ENCODE results near the gene GPR142. TPM values are rescaled to one million over a fixed set of nuclear protein-coding genes. Genes with fewer than 3 reads are reported as not detected.

Gene GPR142
- total RNA-seq, 8 experiments from 2014 or later: 0.17 to 0.38 TPM; not detected in 6

DNA sequence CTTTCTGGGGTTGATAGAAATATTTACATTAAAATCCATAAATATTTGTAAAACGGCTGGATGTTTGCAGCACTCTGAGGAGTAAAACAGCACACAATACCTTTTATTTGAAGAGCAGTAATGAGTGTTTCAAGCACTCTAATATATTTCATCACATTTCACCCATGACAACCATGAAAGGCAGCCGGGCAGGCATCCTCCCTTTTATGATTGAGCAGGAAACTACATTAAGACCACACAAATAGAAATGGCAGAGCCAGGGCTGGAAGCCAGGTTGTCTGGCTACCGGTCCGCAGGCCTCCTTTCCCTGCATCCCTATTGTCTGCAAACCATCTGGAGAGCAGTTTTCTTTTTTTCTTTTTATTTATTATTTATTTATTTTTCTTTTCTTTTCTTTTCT lies 41.5 kb downstream of the GPR142 start:
- Histone ChIP-seq H3K4me3 (no peak overlapping the region), H3K4me1 (replicated peaks in 1 of 2) (peaks cover 0 to 5% of the 10 kb centered on the region in 2 donors), H3K27ac (no peak overlapping the region)
- 1 to 71% (median 50%) methylated on average over 1 to 4 of the region's 4 CpGs; no CpG with 5 or more reads in 1 of the 10 experiments for WGBS, 10 experiments
- in situ Hi-C loops (cut with MboI; ENCODE audit: low pct_unique_long_range_greater_than_20kb in 2 of 9, low sequenced_read_pairs in 9 of 9, unreplicated experiment in 9 of 9): no loop called here
- peak in 3 of 8 experiments; percentile 23 to 88 (median 73) for ATAC-seq (replicated peaks in 6 of 8)

DNA sequence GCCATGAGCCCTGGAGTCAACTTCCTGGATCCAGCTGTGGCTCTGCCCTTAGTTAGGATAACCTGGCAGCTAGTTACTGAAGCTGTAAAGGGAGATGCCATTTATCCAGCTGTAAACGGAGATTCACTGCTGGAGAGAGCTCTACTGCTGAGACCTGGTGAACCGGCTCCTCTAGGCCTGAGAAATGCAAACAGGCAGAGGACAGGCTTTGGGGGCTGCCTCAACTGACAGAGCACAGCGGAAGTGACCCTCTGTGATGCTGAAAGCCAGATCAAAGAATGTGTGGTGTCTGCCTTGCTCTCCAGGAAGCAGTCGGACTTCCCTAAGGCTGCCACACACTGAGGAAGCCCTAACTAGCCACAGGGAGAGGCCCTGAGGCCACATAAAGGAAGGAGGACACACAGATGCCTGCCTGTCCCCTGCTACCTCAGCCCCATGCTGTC lies 42.7 kb downstream of the GPR142 start:
- no peak for ATAC-seq (replicated peaks in 6 of 8)
- 40 to 100% (median 58%) methylated on average over 1 to 3 of the region's 4 CpGs; no CpG with 5 or more reads in 4 of the 10 experiments for whole genome bisulfite sequencing, 10 experiments
- H3K27ac ChIP-seq: no peak overlapping the region
- H3K4me1 ChIP-seq (replicated peaks in 1 of 2): peaks cover 0 to 5% of the 10 kb centered on the region in 2 donors
- in situ Hi-C loops (cut with MboI; ENCODE audit: low pct_unique_long_range_greater_than_20kb in 2 of 9, low sequenced_read_pairs in 9 of 9, unreplicated experiment in 9 of 9): no loop called here
- H3K4me3 ChIP-seq: no peak overlapping the region

DNA sequence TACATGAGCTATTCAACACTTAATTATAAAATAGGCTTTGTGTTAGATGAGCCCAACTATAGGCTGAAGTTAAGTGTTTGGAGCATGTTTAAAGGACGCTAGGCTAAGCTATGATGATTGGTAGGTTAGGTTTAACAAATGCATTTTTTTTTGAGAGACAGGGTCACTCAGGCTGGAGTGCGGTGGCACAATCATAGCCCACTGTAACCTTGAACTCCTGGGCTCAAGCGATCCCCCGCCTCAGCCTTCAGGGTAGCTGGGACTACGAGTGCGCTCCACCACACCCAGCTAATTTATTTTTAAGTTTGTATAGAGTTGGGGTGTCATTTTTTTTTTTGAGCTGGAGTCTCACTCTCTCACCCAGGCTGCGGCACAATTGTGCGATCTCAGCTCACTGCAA lies 45.3 kb downstream of the GPR142 start:
- H3K4me1 ChIP-seq (replicated peaks in 1 of 2): peaks cover 0 to 5% of the 10 kb centered on the region in 2 donors
- WGBS, 10 experiments: 43 to 100% (median 87%) methylated on average over 1 to 8 of the region's 8 CpGs; no CpG with 5 or more reads in 1 of the 10 experiments
- no peak overlapping the region for H3K4me3 ChIP-seq
- no peak for ATAC-seq (replicated peaks in 6 of 8)
- in situ Hi-C loops (cut with MboI; ENCODE audit: low pct_unique_long_range_greater_than_20kb in 2 of 9, low sequenced_read_pairs in 9 of 9, unreplicated experiment in 9 of 9): no loop called here
- H3K27ac ChIP-seq: no peak overlapping the region

DNA sequence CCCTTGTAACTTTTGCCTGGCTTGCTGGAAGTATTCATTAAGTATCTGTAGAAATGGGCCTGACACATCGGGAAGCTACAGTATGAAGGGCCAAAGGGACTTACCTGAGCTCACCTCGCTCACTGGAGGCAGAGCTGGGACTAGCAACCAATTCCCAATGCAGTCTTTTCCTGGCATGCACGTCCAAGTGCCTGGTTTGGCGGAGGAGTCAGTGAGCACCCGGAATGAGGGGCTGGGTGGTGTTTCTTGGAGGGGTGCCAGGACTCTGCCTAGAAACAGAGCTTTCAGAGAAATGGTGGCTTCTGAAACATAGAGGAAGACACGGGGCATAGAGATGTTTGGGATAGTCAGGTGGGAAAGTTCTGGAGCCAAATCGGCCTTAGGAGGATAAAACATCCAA lies 46.2 kb downstream of the GPR142 start:
- in situ Hi-C loops (cut with MboI; ENCODE audit: low pct_unique_long_range_greater_than_20kb in 2 of 9, low sequenced_read_pairs in 9 of 9, unreplicated experiment in 9 of 9): no loop called here
- ATAC-seq (replicated peaks in 6 of 8): no peak
- no peak overlapping the region for H3K27ac ChIP-seq
- H3K4me1 ChIP-seq (replicated peaks in 1 of 2): peaks cover 0 to 5% of the 10 kb centered on the region in 2 donors
- H3K4me3 ChIP-seq: no peak overlapping the region
- 56 to 100% (median 83%) methylated on average over 1 to 7 of the region's 7 CpGs; no CpG with 5 or more reads in 4 of the 10 experiments for WGBS, 10 experiments

DNA sequence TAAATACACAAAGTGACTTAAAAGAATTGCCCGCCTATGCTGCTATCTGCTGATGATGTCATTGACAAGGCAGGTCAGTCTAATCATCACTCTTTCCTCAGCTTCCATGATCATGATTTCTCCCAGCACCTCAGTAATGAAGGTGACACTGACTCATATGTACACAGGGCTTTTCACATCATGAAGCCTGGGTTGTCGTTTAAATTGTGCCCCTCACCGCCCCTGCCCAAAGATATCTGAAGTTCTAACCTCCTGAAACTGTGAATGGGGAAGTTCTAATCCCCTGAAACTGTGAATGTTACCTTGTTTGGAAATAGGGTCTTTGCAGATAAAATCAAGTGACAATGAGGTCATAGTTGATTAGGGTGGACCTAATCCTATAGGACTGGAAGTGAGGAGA lies 47.2 kb downstream of the GPR142 start:
- H3K4me3 ChIP-seq: no peak overlapping the region
- no peak overlapping the region for H3K27ac ChIP-seq
- no peaks in the 10 kb centered on the region for H3K4me1 ChIP-seq (replicated peaks in 1 of 2)
- ATAC-seq (replicated peaks in 6 of 8): peak in 3 of 8 experiments; percentile 35 to 81 (median 65)
- 56 to 100% (median 80%) methylated on average over 1 to 3 of the region's 3 CpGs for WGBS, 10 experiments
- in situ Hi-C loops (cut with MboI; ENCODE audit: low pct_unique_long_range_greater_than_20kb in 2 of 9, low sequenced_read_pairs in 9 of 9, unreplicated experiment in 9 of 9): no loop called here

DNA sequence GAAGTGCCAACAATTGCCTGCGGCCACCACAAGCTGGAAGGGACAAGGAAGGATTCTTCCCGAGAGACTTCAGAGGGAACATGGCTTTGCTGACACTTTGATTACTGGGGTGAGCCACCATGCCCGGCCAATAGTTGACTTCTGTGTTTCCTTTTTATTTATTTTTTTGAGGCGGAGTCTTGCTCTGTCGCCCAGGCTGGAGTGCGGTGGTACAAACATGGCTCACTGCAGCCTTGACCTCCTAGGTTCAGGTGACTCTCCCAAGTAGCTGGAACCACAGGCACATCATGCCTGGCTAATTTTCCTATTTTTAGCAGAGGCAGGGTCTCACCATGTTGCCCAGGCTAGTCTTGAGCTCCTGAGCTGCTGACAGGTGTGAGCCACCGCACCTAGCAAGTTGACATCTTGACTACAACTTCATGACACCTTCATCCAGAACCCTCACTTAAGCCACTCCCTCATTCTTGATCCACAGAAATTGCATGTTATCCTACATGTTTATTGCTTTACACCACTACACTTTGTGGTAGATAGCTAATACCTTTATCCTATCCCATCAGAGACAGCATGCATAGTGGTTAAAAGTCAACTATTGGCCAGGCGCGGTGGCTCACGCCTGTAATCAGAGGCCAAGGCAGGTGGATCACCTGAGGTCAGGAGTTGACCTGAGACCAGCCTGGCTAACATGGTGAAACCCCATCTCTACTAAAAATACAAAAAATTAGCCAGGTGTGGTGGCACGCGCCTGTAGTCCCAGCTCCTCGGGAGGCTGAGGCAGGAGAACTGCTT lies 48.5 kb downstream of the GPR142 start:
- in situ Hi-C loops (cut with MboI; ENCODE audit: low pct_unique_long_range_greater_than_20kb in 2 of 9, low sequenced_read_pairs in 9 of 9, unreplicated experiment in 9 of 9): no loop called here
- WGBS, 10 experiments: 83 to 100% (median 97%) methylated on average over 1 to 10 of the region's 13 CpGs; no CpG with 5 or more reads in 1 of the 10 experiments
- Histone ChIP-seq H3K4me1 (replicated peaks in 1 of 2) (no peaks in the 10 kb centered on the region), H3K4me3 (no peak overlapping the region), H3K27ac (no peak overlapping the region)
- no peak for ATAC-seq (replicated peaks in 6 of 8)

DNA sequence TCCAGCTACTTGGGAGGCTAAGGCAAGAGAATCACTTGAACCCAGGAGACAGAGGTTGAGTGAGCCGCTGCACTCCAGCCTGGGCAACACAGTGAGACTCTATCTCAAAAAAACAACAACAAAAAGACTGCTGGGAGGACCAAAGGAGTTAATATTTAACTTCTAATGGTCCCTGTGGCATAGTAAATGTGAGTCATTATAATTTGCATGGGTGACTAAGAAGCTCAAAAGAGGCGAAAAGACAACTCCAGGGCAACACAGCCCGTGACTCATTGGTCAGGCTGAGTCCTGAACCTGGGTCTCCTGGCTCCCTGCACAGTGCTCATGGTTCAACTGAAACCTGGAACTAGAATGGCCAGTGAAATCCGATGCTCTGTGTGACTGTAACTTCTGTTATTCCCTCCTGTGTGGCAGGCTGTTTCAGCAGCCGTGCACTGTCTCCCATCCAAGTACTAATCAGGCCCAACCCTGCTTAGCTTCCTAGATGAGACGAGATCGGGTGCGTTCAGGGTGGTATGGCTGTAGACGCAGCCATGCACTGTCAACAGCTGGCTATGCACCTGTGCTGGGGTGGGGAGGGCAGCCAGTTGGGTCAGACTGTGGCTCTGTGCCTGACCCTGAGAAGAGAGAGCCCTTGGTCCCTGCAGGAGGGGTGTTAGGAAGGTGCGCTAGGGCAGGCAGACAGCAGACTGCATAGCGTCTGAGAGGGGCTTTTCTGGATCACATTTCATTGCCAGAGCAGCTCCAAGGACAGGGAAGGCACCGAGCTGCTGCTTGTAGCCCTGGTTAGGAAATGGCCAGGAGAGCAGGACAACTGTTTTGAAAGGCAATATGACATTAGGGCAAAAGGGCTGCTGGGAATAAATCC lies 50.1 kb downstream of the GPR142 start:
- H3K27ac ChIP-seq: no peak overlapping the region
- ATAC-seq (replicated peaks in 6 of 8): peak in 3 of 8 experiments; percentile 47 to 100 (median 100)
- no peak overlapping the region for H3K4me3 ChIP-seq
- 0 to 72% (median 47%) methylated on average over 1 to 5 of the region's 12 CpGs; no CpG with 5 or more reads in 3 of the 10 experiments for WGBS, 10 experiments
- no peaks in the 10 kb centered on the region for H3K4me1 ChIP-seq (replicated peaks in 1 of 2)
- in situ Hi-C loops (cut with MboI; ENCODE audit: low pct_unique_long_range_greater_than_20kb in 2 of 9, low sequenced_read_pairs in 9 of 9, unreplicated experiment in 9 of 9): no loop called here

DNA sequence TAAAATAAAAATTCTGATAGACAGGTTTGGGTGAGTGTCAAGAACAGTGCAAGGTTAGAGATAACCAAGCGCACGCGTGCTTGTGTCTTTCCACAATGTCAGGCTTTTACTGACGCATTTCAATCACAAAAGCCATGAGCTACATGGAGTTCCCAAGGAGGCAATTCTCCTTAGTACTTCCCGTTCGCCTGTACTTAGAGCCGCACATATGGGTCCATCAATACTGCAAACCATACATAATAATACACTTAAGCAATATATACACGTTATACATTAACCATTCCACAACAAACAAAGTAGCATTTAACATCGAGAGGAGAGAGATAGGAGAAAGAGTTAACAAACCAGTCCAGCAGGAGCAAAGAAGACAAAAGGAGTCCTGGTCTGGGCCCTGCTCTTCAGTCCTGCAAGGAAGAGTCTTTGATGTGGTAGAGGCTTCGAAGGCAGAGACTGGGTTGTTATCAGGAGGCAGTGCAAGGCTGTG lies 52.7 kb downstream of the GPR142 start:
- no peak for ATAC-seq (replicated peaks in 6 of 8)
- H3K4me1 ChIP-seq (replicated peaks in 1 of 2): no peaks in the 10 kb centered on the region
- in situ Hi-C loops (cut with MboI; ENCODE audit: low pct_unique_long_range_greater_than_20kb in 2 of 9, low sequenced_read_pairs in 9 of 9, unreplicated experiment in 9 of 9): no loop called here
- WGBS, 10 experiments: 63 to 100% (median 81%) methylated on average over 1 to 9 of the region's 10 CpGs
- H3K27ac ChIP-seq: no peak overlapping the region
- H3K4me3 ChIP-seq: no peak overlapping the region

Other genes with a start within 250 kb of the GPR142 start
- gene RPL38, start 163.8 kb upstream of the GPR142 start, total RNA-seq: 1,000 to 10,000 TPM; 1,787 to 3,038 (median 2,213) TPM
- 10 to 100 TPM in 3 of 8 experiments, 1 to 10 TPM in 5; 6.0 to 20.6 (median 9.1) TPM for gene TTYH2, start 153.9 kb upstream of the GPR142 start, total RNA-seq
- gene DNAI2, start 93.3 kb upstream of the GPR142 start, total RNA-seq: 1 to 10 TPM in 1 of 8 experiments, under 1 TPM in 3, not detected in 4; 0.23 to 1.9 (median 0.36) TPM
- gene KIF19, start 41.3 kb upstream of the GPR142 start, total RNA-seq: 1 to 10 TPM in 4 of 8 experiments, under 1 TPM in 2, not detected in 2; 0.11 to 3.3 (median 1.2) TPM
- 10 to 100 TPM in 1 of 8 experiments, 1 to 10 TPM in 4, not detected in 3; 1.4 to 20.4 (median 4.1) TPM for gene BTBD17, start 5.6 kb upstream of the GPR142 start, total RNA-seq
- gene GPRC5C, start 64.6 kb downstream of the GPR142 start, total RNA-seq: 10 to 100 TPM in 5 of 8 experiments, 1 to 10 TPM in 3; 1.2 to 39.7 (median 19.8) TPM
- 1 to 10 TPM in 1 of 8 experiments, under 1 TPM in 2, not detected in 5; 0.17 to 1.6 (median 0.52) TPM for gene CD300A, start 99.1 kb downstream of the GPR142 start, total RNA-seq
- gene CD300LB, start 164.0 kb downstream of the GPR142 start, total RNA-seq: 1 to 10 TPM in 1 of 8 experiments, under 1 TPM in 5, not detected in 2; 0.08 to 1.3 (median 0.29) TPM
- under 1 TPM in 5 of 8 experiments, not detected in 3; 0.13 to 0.66 (median 0.28) TPM for gene CD300C, start 178.6 kb downstream of the GPR142 start, total RNA-seq
- not detected for gene CD300H, start 200.0 kb downstream of the GPR142 start, total RNA-seq
- under 1 TPM in 2 of 8 experiments, not detected in 6; 0.25 to 0.33 TPM for gene CD300LD, start 224.8 kb downstream of the GPR142 start, total RNA-seq

Measured in motor neuron (in vitro differentiated cells).